HG02759 (cell line): ENCODE results near the gene CDCA4.

Experiments
- ATAC-seq: cut with Tn5 transposase; IDR thresholded peaks from one replicate; pipeline ENCODE4 v1.9.1; 2021; ENCODE audit warnings: mild to moderate bottlenecking, moderate library complexity; ENCODE audit not compliant: unreplicated experiment

Gene CDCA4

GRCh38 chr14:104967386-104968152 is 53.3 kb downstream of the CDCA4 start:
- ATAC-seq: no peak

GRCh38 chr14:104966981-104967385 is 53.9 kb downstream of the CDCA4 start:
- no peak for ATAC-seq

- no peak for ATAC-seq
These were observed 54.5 kb downstream of the CDCA4 start for GRCh38 chr14:104966261-104966865.

- ATAC-seq: no peak
These were observed 55.2 kb downstream of the CDCA4 start for GRCh38 chr14:104965561-104966231.

DNA sequence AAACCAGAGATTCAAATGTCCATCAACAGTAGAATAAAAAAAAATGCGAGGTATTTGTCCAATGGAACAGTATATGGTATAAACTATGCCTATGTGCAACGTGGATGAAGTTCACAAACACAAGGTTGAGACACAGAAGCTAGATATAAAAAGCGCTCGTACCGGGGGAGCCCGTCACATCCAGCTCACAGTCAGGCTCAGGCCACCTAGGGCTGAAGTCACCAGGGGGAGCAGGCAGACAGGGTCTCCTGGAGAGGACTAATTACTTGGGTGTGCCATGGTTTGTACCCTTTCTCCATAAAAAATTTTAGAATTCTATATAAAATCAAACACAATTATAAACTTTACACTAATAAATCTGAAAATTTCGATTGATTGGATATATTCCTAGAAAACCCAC is 56.3 kb downstream of the CDCA4 start:
- no peak for ATAC-seq
